Right lobe of liver (tissue), 6 donors: ENCODE results near the gene CFAP43. TPM values are rescaled to one million over a fixed set of nuclear protein-coding genes. Genes with fewer than 3 reads are reported as not detected.

Experiments
- ATAC-seq, 4 donors: fragments of 200-7000 bp; cut with Tn5 transposase; one replicate each; pipeline ENCODE4 v1.9.1; 2020; ENCODE audit warnings: mild to moderate bottlenecking in 4 of 4, moderate library complexity in 4 of 4
- DNase-seq, 3 donors: peaks; one replicate each; pipeline ENCODE4 v3.0.0-alpha.2; 2020
- H3K27ac ChIP-seq, 3 donors: fragments of 200-600 bp; one replicate each; pipeline ENCODE4 v1.8.0; 2022
- H3K27me3 ChIP-seq, 2 donors: fragments of 200-600 bp; one replicate each; pipeline ENCODE4 v1.8.0; 2022
- H3K36me3 ChIP-seq, 4 donors: fragments of 200-600 bp; sonication (generic) in 1 of 4; one replicate each; pipeline versions ENCODE4 v1.5.1 to v1.8.0; 2017 to 2022; ENCODE audit warnings: control low read depth in 1 of 4
- H3K4me1 ChIP-seq, 4 donors: fragments of 200-600 bp; sonication (generic) in 1 of 4; one replicate each; pipeline versions ENCODE4 v1.5.1 to v1.8.0; 2017 to 2022; ENCODE audit warnings: control low read depth in 1 of 4
- H3K4me3 ChIP-seq, 3 donors: fragments of 200-600 bp; one replicate each; pipeline ENCODE4 v1.8.0; 2022
- H3K9me3 ChIP-seq, 4 donors: fragments of 200-600 bp; sonication (generic) in 1 of 4; one replicate each; pipeline versions ENCODE4 v1.5.1 to v1.8.0; 2017 to 2022; ENCODE audit warnings: control low read depth in 1 of 4
- CTCF ChIP-seq, 4 donors: fragments of 200-600 bp in 3 of 4; fragments of 450-650 bp in 1 of 4; IDR thresholded peaks; one replicate each; pipeline versions ENCODE4 v1.5.1 to v1.8.0; 2016 to 2022; ENCODE audit warnings: antibody characterized with exemption in 4 of 4, mild to moderate bottlenecking in 2 of 4
- POLR2A ChIP-seq: fragments of 450-650 bp; IDR thresholded peaks from one replicate; pipeline ENCODE4 v1.6.1; 2017; ENCODE audit warnings: antibody characterized with exemption, mild to moderate bottlenecking
- WGBS: methylation state at CpG from one replicate; pipeline ENCODE4 v1.1.6; 2018; ENCODE audit warnings: low coverage, low lambda C conversion rate; ENCODE audit not compliant: insufficient coverage; ENCODE audit errors: missing lambda C conversion rate; 5-methylcytosine and 5-hydroxymethylcytosine counted together
- intact Hi-C, 2 donors: fragments of 100-400 bp; cut with DNase I; formaldehyde crosslinking; loops; one replicate each; pipeline versions ENCODE4 v1.11.2 to v1.14.1; 2022
- total RNA-seq, 6 experiments: library from RNA; depleted of rRNA in 2 of 6; stranded (reverse); fragments of >200 nt in 2 of 6; fragmentation: NEBNext Ultra II Directional in 3 of 6; extraction: Animal tissue kit (Norgen Biotek cat#: 25700) in 3 of 6; gene quantifications; one replicate each; pipeline versions ENCODE4 v1.1.0 to v1.2.4, GENCODE V29; 2016 to 2023
- donor health status: DM: no; HTN: yes; CAD: no.
- donor health status: DM: no; HTN: no; CAD: no.
- donor health status: DM: no; HTN: no; CAD: no.
- donor health status: DM: no; HTN: yes; CAD: no.
- donor health status: DM: no; HTN: yes; CAD: no.

Gene CFAP43
- total RNA-seq, 6 experiments from 2014 or later = 0.11 to 0.34 (median 0.20) TPM; not detected in 1

- no peak overlapping the region for H3K27ac ChIP-seq
- H3K4me1 ChIP-seq = peaks cover 0 to 65% (median 26%) of the 10 kb centered on the region in 4 donors
- DNase-seq (no peak), ATAC-seq (peak in 3 of 4 donors; percentile 6 to 48 (median 11))
- no peaks in the 10 kb centered on the region for H3K27me3 ChIP-seq
- H3K9me3 ChIP-seq = no peaks in the 10 kb centered on the region
- peak overlapping the region in 2 of 3 donors; percentile 3 to 17 for H3K4me3 ChIP-seq
- peaks cover 0 to 80% (median 38%) of the 10 kb centered on the region in 4 donors for H3K36me3 ChIP-seq
- TF ChIP-seq CTCF (IDR thresholded peaks at IDR 0.05) = no peak
- TF ChIP-seq POLR2A = no peak
- intact Hi-C loops = no loop called here
- 34% methylated on average over 5 of the region's 5 CpGs for WGBS
These were observed 32.6 kb upstream of the CFAP43 start for GRCh38 chr10:104264783-104265182.

- ATAC-seq (peak in 1 of 4 donors; percentile 9), DNase-seq (no peak)
- H3K27ac ChIP-seq = peak overlapping the region in 1 of 3 donors; percentile 15
- H3K9me3 ChIP-seq = no peaks in the 10 kb centered on the region
- no peaks in the 10 kb centered on the region for H3K27me3 ChIP-seq
- H3K36me3 ChIP-seq = peaks cover 5 to 92% (median 36%) of the 10 kb centered on the region in 4 donors
- intact Hi-C loops = no loop called here
- H3K4me3 ChIP-seq = no peak overlapping the region
- peaks cover 0 to 83% (median 38%) of the 10 kb centered on the region in 4 donors for H3K4me1 ChIP-seq
- 72% methylated on average over 4 of the region's 5 CpGs for WGBS
- TF ChIP-seq CTCF (IDR thresholded peaks at IDR 0.05) (no peak), POLR2A (no peak)
These were observed 29.9 kb upstream of the CFAP43 start for GRCh38 chr10:104262055-104262454.

GRCh38 chr10:104260775-104261115 is 28.6 kb upstream of the CFAP43 start:
- 51% methylated on average over 3 of the region's 3 CpGs for WGBS
- Histone ChIP-seq H3K27me3 (no peaks in the 10 kb centered on the region), H3K27ac (peak overlapping the region; percentile 5 to 99 (median 20)), H3K4me1 (peaks cover 0 to 83% (median 39%) of the 10 kb centered on the region in 4 donors), H3K36me3 (peaks cover 5 to 78% (median 27%) of the 10 kb centered on the region in 4 donors), H3K9me3 (no peaks in the 10 kb centered on the region), H3K4me3 (no peak overlapping the region)
- ATAC-seq (peak in 2 of 4 donors; percentile 3 to 12), DNase-seq (no peak)
- intact Hi-C loops = no loop called here
- TF ChIP-seq POLR2A (no peak), CTCF (IDR thresholded peaks at IDR 0.05) (no peak)

- 60% methylated on average over 6 of the region's 6 CpGs for WGBS
- ATAC-seq = no peak
These were observed 28.0 kb upstream of the CFAP43 start for GRCh38 chr10:104259999-104260774.

More at GRCh38 chr10:104259999-104260774, 28.0 kb upstream of the CFAP43 start:
- Histone ChIP-seq H3K27me3 (no peaks in the 10 kb centered on the region), H3K9me3 (no peaks in the 10 kb centered on the region), H3K36me3 (peaks cover 5 to 76% (median 24%) of the 10 kb centered on the region in 4 donors), H3K4me3 (no peak overlapping the region), H3K4me1 (peaks cover 0 to 79% (median 36%) of the 10 kb centered on the region in 4 donors), H3K27ac (peak overlapping the region; percentile 5 to 99 (median 20))
- TF ChIP-seq CTCF (IDR thresholded peaks at IDR 0.05) (no peak), POLR2A (no peak)
- no peak for DNase-seq
- intact Hi-C loops = no loop called here
